GM21515 (cell line): ENCODE measurements around the gene NTSR1.

Experiments
- ATAC-seq: cut with Tn5 transposase; IDR thresholded peaks from one replicate; pipeline ENCODE4 v1.9.1; 2021; ENCODE audit not compliant: unreplicated experiment

The NTSR1 gene

DNA sequence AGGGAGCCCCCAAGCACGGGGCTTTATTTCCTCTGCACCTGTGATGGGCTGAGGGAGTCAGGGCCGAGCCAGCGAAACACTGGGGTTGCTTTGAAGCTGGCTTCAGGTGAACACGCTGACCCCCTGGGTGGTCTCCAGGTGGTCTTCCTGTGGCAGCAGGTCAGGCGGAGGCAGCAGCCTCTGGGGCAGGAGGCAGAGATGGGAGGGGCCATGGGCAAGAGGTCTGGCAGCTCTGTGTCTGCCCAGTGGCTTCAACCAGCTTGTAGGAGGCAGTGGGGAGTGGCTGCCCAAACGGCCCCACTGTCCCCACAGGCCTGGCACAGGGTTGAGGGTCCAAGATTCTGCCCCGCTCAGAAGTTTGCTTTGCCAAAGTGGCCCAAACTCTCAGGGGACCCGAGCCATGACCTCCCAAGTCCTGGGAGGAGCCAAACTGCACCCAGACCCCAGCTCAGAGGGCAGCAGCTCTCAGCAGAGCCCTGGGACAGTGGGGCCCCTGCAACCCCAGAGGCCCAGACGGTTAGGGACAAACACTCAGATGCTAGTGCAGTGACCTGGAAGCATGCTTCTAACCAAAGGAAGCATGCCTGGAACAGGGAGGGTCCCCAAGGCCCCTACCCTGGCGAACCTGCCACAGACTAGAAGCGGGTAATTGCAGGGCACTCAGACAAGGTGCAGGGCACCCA is 15.3 kb downstream of the NTSR1 start:
- ATAC-seq = no peak

- ATAC-seq = no peak
These were observed 16.3 kb downstream of the NTSR1 start for GRCh38 chr20:62724692-62725595.

- no peak for ATAC-seq
These were observed 17.1 kb downstream of the NTSR1 start for GRCh38 chr20:62725596-62726268.

DNA sequence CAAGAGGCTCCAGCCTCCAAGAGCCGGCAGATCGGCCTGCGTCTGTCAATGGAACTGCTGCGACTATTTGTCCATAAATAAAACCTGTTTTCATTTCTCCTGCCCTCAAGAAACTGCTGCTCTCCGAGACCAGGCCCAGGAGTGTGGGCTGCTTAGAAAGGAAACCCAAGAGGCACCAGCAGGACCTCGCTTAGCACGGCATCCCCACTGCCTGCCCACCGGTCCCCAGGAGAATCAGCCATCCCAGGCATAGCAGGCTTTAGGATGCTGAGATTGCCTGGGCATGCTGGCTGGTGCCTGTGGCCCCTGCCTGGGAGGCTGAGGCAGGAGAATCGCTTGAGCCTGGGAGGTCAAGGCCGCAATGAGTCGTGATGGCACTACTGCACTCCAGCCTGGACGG is 17.6 kb downstream of the NTSR1 start:
- ATAC-seq = no peak

GRCh38 chr20:62726716-62727583 is 18.3 kb downstream of the NTSR1 start:
- no peak for ATAC-seq

DNA sequence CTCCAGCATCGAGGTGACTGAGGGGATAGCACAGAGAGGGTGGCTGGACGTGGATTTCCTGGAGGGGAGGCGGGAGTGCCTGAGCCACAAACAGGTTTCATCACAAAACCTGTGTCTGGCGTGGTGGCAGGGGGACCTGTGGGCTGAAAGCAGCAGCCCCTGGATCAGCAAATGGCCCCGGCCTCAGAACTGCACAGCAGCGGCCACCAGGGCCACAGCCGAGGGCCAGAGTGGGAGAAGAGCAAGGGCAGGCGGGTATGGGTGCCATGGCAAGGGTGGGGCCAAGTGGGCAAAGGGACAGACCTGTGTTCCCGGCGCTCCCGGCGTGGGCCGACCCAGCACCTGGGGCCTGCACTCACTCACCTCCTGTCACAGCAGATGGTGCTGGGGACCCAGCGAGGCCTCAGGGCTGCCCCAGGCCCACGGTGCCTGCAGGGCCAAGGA is 19.0 kb downstream of the NTSR1 start:
- ATAC-seq = no peak

DNA sequence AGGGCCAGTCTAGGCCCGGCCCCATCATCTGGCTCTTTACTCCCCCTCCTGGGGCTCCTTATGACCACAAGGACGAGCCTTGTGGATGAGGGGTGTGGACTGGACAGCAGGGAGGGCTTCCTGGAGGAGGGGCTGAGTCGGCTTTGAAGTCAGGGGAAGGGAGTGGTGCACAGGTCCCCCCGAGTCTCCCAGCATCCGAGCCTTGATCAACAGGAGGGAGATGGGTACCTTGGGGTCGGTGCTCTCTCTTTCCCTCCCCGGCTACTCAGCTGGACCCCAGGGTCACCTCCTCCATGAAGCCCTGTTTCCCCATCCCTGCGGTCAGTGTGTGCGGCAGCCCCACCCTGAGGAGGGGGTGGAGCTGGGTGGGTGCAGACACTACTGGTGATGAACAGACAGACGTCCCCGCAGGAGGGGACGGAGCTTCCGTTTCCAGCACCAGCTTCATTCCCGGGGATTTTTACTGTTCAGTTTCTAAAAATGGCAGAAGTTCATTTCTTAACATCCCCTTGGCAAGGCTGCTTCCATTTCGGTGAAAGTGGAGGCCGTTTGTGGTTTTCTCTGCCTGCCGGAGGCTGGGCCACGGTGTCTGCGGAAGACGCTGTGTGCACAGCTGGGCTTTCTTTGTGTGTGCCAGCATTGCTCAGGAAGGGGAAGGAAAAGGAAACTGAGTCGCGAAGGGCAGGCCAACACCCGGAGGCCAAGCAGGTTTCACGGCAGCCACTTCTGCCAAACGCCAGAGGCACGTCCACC is 19.6 kb downstream of the NTSR1 start:
- no peak for ATAC-seq

GRCh38 chr20:62728781-62729300 is 20.2 kb downstream of the NTSR1 start:
- ATAC-seq = no peak

DNA sequence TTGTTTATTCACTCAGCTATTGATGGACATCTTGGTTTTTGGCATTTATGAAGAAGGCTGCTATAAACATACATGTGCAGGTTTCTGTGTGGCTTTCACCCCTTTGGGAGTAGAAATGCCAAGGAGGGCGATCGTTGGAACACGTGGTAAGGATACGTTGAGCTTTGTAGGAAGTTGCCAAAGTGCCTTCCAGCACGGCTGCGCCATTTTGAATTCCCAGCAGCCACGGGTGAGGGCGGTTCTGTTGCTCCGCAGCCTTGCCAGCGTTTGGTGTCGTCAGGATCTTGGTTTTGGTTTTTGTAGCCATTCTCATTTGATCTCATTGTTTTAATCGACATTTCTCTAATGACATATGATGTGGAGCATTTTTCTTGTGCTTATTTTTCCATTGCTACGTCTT is 21.8 kb downstream of the NTSR1 start:
- ATAC-seq = no peak

GRCh38 chr20:62732031-62732760 is 23.6 kb downstream of the NTSR1 start:
- ATAC-seq = no peak

- no peak for ATAC-seq
These were observed 24.3 kb downstream of the NTSR1 start for GRCh38 chr20:62732842-62733525.

- ATAC-seq = no peak
These were observed 24.8 kb downstream of the NTSR1 start for GRCh38 chr20:62733526-62733842.

- no peak for ATAC-seq
These were observed 25.3 kb downstream of the NTSR1 start for GRCh38 chr20:62733891-62734290.

- no peak for ATAC-seq
These were observed 25.7 kb downstream of the NTSR1 start for GRCh38 chr20:62734326-62734725.

DNA sequence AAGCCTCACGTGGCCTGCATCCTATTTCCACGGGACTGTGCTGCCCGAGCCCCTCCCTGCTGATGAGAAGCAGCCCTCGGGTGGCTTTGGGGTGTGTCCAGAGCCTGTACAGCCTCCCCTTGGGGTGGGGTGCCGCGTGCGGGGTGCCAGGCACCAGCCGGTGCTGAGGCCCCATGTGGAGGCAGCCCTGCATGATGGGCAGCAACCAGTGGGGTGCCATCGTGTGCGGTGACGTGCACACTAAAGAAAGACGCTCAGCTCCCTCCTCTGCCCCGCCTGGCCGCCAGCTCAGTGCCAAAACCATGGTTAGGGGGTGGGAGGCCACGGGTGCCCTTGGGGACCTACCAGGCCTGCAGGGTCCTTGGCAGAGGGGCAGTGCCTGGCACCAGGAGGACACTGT is 26.2 kb downstream of the NTSR1 start:
- ATAC-seq = no peak

GRCh38 chr20:62735331-62735821 is 26.7 kb downstream of the NTSR1 start:
- no peak for ATAC-seq

DNA sequence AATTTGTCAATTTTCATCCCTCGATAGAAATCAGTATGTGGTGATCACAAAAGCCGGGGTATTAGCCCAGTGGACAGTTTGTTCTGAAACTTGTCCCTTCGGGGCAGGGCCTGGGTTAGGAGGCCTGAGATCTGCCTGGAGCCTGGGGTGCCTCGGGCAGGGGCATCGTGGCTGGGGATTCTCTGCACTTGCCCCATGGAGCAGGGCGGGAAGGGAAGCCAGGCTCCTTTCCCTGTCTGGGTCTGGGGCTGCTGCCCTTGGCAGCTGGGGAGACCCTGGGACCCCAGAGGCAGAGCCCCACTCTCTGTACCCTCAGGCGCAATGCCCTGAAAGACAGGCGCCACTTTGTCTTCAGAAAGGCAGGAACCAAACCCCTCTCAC is 27.4 kb downstream of the NTSR1 start:
- ATAC-seq = no peak

DNA sequence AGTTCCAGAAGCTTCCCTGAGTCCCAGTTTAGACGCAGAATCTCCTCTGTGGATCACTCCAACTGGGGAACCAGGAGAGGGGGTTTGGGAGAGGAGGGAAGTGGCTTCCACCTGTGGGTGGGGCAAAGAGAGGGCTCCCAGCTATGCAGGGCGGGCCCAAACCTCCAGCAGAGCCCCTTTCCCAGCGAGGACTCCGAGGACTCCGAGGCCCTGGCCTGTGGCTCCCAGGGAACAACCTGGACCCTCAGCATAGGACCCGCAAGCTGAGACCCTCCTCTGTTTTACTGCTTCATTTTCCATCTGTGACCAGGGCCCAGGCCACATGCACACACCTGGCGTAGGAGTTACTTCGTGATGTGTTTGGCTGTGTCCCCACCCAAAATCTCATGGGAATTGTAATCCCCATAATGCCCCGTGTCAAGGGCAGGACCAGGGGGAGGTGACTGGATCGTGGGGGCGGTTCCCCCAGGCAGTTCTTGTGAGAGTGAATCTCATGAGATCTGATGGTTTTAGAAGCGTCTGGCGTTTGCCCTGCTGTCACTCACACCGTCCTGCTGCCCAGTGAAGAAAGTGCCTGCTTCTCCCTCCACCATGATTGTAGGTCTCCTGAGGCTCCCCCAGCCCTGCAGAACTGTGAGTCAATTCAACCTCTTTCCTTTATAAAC is 27.9 kb downstream of the NTSR1 start:
- no peak for ATAC-seq
